GM21526 (cell line): ENCODE results near the gene TSKS.

ENCODE experiments used
- ATAC-seq: cut with Tn5 transposase; IDR thresholded peaks from one replicate; pipeline ENCODE4 v1.9.1; 2021; ENCODE audit warnings: moderate library complexity; ENCODE audit not compliant: unreplicated experiment, low FRiP score

Gene TSKS

DNA sequence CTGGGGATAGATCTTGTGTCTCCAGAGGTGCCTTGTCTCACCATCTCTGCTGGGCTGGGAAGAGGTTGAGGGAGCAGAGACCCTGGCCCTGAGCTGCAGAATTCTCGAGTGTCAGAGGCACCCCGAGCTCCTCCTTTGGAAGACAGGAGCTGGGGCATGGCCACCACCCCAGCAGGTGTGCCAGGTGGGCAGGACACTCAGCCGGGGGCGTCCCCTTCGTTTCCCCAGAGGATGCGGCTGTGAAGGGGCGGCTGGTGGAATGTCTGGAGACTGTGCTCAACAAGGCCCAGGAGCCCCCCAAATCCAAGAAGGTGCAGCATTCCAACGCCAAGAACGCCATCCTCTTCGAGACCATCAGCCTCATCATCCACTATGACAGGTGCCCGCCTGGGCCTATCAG is 35.5 kb upstream of the TSKS start:
- ATAC-seq: no peak

DNA sequence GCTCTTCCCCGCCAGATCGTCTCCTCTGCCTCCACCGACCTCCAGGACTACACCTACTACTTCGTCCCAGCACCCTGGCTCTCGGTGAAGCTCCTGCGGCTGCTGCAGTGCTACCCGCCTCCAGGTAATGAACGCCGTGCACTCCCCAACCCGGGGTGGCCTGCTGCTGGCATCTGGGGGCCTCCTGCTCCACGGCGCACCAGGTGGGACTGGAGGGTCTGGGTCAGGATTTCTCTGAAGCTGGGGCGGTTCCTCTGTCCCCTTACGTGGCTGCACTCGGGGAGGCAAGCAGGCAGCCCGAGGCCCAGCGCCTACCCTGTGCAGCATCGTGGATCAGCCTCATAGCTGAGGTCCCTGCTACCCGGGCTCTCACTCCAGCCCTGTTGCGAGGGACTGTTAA is 32.5 kb upstream of the TSKS start:
- ATAC-seq: no peak

DNA sequence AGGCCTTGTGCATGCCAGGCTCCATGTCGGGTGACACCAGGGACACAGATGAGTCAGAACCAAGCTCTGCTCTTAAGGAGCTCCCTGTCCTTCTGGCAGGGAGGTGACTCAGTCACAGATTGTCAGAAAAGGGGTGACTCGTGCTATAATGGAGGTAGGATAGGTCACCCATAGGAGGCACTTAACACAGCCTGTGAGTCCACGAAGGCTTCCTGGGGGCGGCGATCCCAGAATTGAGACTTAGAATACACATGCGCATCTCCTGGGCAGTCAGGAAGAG is 30.4 kb upstream of the TSKS start:
- no peak for ATAC-seq

DNA sequence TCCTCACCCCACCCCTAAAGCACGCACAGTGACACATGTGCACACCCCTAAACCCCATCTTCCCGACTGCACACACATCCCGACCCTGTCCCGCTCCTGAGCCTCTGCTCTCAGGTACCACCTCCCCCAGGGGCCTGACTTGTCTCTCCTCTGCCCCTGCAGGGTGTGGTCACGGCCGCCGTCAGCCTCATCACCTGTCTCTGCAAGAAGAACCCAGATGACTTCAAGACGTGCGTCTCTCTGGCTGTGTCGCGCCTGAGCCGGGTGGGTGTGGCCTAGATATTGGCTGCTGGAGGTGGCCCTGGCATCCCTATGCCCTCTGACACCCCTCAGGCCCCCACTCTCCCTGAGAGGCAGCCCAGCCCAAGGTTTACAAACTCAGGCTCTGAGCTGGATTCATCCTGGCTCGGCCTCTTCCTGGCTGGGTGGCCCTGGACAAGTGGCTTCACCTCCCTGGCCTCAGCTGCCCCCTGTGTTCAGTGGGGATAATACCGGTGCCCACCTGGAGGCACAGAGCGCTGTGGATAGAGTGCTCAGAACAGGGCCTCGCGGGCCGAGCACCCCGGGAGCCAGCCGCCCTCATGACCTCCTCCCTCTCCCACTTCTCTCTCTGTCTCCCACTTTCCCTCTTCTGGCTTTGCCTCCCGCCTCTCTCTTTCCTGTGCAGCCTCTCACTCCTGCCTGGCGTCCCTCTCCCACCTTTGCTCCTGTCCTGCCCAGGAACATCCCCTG is 29.9 kb upstream of the TSKS start:
- no peak for ATAC-seq

DNA sequence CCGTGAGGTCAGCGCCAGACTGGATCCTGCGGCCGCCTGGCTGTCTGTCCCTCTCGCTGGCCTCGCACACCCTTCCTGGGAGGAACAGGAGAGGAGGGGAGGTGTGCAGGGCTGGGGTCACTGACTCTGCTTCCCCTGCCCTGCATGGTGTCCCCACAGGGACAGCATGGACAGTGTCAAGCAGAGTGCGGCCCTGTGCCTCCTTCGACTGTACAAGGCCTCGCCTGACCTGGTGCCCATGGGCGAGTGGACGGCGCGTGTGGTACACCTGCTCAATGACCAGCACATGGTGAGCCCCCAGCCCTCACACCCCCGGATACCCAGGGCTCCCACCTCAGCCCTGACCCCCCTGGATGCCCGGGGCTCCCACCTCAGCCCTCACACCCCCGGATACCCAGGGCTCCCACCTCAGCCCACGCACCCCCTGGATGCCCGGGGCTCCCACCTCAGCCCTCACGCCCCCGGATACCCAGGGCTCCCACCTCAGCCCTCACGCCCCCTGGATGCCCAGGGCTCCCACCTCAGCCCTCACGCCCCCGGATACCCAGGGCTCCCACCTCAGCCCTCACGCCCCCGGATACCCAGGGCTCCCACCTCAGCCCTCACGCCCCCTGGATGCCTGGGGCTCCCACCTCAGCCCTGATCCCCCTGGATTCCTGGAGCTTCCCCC is 28.8 kb upstream of the TSKS start:
- no peak for ATAC-seq

DNA sequence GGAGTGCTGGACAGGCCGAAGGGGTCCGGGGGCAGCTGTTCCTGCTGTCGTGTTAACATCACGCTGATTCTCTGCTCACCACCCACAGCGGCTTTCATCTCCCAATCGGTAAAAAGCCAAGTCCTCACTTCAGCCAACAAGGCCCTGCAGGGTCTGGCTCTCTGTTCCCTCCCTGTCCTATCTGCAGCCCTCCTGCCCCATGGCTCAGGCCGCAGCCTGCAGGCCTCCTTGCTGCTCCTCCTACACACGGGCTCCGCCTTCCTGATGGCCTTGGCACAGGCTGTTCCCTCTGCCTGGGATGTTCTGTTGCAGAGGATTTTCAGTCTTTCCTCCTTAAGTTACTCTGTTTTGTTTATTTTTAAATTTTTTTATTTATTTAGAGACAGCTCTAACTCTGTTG is 27.8 kb upstream of the TSKS start:
- ATAC-seq: no peak

DNA sequence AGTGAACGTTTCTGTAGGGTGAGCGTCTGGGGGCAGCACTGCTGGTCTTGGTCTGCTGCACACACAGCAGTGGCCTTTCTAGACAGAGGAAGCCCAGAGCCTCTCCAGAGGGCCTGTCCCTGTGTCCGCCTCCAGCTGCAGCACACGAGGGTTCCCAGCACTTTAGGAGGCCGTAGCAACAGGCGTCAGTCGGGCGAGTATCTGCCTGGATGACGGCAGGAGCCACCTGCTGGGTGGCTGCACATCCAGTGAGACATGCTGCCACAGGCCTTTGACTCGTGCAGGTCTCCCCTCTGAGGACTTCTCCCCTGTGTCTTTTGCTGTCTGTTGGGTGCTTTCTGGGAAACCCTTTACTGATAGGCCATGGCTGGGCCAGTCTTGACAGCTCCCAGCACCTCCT is 25.8 kb upstream of the TSKS start:
- no peak for ATAC-seq

DNA sequence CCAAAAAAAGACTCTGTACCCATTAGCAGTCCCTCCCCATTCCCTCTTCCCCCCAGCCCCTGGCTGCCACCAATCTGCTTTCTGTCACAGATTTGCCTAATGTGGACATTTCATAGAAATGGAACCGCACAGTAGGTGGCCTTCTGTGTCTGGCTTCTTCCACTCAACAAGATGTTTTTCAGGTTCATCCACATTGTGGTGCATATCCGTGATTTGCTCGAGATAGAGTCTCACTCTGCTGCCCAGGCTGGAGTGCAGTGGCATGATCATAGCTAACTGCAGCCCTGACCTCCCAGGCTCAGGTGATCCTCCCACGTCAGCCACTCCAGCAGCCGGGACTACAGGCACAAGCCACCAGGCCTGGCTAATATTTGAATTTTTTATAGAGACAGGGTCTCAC is 24.6 kb upstream of the TSKS start:
- ATAC-seq: no peak

DNA sequence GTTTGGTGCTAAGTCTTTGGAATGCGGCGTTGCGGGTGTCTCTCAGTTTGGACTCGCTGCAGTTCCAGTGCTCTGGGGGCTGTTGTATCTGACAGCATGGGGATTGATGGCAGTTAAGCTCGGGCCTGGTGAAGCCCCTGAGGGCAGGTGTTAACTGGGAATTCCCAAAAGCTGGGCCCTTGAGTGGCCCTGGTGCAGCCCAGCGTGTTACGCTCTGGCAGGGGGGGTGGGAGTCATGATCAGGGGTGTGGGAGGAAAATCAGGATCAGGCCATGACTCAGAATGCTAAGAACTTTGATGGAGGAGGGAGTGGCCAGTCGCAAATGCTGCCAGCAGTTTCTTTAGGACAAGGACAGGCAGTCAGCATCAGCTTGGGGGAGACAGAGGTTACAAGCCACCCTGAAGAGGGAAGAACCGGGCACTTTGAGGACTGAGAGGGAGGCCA is 23.3 kb upstream of the TSKS start:
- no peak for ATAC-seq

DNA sequence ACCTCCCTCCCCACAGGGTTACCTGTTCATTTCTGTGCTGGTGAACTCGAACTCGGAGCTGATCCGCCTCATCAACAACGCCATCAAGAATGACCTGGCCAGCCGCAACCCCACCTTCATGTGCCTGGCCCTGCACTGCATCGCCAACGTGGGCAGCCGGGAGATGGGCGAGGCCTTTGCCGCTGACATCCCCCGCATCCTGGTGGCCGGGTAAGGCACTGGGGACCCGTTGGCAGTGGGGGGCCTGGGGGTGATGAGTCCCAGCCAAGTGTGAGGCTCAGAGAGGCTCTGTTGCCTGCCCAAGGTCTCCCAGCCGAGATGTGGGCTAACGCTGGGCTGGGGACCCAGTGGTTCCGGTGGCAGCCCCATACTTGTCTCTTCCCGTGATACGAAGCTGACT is 19.4 kb upstream of the TSKS start:
- ATAC-seq: no peak

DNA sequence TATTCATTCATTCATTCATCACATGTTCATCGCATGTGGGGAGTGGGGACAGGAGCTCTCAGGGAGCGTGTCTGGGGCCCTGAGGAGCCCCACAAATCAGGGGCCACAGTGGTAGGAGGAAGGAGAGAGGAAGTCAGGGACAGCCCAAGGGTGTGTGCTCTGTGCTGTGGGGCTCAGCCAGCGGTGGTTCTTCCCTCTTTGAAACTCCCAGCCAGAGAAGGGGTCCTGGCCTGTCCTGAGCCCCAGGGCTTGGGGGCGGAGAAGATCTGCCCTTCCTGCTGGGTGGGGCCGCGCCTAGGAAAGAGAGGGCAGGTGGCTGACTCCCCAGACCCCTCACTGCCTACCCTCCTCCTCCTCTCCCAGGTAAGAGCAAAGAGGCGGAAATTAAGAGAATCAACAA is 18.3 kb upstream of the TSKS start:
- no peak for ATAC-seq

DNA sequence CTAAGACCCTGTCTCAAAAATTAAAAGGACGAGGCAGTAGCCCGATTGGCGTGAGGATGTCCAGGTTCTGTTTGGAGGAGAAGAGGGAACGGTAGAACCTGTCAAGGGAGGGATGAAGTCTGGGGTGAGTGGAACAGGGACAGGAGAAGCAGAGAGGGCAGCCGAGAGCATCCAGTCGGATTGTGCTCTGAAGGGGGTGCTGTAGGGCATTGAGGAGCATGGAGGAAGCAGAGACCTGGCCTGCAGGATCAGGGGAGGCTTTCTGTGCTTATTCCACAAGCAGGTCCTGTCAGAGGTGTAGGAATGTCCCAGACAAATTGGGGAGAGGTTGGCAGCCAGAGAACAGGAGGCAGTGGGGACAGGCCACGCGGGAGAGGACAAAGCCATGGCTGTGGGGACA is 17.8 kb upstream of the TSKS start:
- no peak for ATAC-seq

DNA sequence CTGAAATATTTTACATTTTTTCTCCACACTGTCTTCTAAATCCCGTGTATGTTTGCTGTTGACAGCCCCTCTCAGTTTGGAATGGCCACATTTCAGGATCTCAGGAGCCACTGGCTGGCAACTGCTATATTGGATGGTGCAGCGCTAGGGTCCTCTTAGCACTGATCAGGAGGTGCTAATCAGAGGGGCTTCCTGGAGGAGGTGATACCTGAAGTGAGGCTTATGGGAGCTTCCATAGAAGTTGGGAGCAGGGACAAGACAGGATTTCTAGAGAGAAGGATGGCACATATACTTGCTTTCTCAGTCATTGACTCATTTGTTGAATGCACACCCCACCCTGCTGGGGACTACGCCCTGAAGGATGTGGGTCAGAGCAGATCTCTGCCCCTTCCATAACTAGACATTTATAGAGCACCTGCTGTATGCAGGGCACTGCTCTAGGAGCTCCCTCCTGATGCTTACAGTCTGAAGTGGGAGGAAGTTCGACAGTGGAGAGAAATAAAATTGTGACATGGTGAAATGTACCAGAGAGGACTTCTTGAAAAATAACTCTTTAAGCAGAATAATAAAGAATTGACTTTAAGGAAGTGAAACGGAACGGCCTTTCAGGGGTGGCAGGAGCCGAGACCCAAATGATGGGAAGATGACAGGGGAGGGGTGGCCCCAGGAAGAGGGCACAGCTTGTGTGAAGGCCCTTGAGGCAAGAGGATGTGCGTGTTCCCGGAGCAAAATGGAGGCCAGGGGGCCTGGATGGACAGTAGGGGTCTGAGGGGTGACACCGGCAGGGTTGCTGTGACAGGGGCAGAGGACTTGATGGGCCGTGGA is 16.8 kb upstream of the TSKS start:
- no peak for ATAC-seq

DNA sequence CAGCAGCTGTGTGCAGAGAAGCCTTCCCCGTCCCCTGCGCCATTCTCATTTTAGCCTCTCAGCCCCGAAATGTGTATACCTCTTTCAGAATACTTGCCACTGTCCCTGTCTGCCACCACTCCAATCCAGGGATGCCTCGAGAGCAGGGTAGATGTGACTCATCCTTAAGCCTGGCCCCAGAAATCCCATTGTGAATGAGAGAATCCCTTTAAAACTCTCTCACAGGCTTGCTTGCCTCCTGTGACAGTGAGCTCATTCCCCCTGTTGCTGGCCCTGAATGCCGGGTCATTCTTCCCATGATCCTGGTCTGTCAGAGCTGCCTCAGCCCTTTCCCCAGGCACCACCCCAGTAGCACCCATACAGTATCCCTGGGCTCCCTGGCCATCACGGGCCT is 13.3 kb upstream of the TSKS start:
- ATAC-seq: no peak

DNA sequence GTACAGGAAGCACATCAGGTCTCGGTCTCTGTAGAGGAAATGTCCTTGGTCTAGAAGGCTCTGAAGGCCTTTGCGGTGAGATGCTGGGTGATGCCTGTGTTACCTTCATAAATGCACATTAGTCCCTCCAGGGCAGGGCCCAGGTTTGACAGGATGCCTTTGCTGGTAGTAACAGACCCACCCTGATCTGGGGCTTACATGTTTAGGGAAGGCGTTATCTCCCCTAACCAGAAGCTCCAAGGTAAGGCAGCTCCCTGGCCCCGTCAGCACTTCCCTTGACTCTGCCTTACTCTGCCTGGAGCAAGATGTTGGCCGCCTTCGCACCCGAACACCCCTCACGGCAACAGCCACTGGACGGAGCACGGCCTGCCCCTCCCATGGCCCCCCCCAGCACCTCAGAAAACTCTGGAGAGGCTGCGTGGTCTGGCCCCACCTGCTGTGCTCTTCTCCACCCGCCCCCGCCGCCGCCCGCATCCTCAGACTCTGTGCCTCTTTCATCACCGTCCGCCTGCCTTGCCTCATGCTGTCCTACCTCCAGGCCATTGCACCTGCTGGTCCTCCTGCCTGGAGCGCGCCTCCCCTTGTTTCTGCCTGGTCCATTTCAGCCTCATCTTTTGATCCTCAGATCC is 12.8 kb upstream of the TSKS start:
- ATAC-seq: no peak

DNA sequence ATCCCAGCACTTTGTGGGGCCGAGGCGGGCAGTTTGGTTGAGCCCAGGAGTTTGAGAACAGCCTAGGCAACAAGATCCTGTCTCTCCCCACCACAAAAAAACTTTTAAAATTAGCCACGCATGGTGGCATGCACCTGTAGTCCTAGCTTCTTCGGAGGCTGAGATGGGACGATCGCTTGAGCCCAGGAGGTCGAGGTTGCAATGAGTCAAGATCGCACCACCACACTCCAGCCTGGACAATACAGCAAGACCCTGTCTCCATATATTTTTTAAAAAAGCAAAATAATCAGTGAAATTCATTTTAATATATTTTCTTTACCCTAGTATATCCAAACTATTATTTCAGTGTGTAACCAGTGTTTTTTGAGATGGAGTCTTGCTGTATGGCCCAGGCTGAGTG is 11.9 kb upstream of the TSKS start:
- no peak for ATAC-seq

DNA sequence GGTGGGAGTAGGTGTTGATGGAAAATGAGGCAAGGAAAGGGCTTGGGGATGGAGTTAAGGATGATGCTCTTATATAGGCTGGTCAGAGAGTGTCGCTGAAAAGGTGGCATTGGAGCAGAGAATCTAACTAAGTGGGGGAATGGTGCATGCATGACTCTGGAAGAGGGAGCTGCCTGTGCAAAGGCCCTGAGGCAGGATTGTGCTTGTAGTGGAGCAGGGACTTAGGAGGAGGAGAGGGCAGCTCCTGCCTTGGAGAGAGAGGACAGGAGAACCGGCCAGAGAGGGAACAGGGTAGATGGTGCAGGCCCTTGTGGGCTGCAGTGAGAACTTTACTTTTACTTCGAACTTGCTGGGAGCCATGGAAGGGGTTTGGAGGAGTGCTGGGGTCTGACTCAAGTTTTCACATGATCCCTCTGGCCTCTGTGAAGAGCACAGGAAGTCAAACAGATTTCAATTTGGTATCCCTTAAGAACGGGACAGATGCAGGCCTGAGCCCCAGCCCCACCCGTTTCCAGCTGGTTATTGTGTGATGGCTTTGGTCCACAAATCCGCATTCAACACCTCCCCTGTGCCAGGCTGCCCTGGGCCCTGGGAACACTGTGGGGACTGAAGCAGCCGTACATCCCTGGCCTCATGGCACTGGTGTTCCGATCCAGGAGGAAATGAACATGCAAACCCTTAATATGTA is 10.7 kb upstream of the TSKS start:
- no peak for ATAC-seq

DNA sequence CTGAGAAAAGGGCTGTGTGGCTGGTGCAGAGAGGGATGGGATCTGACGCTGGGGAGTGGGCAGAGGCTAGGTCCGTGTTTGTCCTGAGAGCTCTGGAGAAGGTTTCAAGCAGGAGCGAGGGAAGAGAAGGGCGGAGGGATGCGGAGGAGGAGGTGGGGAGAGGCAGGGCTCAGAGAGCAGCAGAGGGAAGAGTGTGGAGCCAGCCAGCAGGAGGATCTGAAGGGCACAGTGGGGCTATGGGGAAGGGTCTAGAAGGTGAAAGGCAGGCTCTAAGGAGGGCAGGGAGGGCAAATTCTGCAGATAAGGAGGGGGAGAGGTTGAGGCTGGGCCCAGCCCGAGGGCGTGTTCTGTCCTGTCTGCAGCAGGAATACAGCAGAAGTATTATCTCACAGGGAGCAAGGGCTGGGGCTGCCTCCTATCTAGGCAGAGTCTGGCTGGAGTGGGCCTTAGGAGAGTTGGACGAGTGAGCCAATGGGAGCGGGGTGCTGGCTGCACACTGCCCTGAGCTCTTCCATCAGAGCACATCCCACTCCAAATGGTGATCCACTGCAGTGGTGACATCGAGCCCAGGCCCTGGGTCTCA is 9.8 kb upstream of the TSKS start:
- no peak for ATAC-seq

DNA sequence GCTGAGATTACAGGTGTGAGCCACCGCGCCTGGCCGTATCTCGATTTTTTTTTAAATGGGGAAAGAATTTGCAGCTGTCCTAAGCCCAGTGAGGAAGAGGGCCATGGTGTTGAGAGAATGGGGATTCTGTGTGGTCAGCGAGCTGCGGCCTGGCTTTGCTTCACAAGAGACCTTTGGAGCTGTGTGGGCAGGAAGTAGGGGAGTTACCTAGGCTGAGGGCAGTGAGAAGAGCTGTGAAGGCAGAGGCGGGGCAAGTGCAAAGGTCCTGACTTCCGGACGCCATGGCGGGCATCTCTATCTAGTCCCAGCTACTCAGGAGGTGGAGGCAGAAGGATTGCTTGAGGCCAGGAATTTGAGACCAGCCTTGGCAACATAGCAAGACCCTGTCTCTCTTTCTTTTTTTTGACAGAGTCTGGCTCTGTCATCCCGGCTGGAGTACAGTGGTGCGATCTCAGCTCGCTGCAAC is 8.6 kb upstream of the TSKS start:
- no peak for ATAC-seq

DNA sequence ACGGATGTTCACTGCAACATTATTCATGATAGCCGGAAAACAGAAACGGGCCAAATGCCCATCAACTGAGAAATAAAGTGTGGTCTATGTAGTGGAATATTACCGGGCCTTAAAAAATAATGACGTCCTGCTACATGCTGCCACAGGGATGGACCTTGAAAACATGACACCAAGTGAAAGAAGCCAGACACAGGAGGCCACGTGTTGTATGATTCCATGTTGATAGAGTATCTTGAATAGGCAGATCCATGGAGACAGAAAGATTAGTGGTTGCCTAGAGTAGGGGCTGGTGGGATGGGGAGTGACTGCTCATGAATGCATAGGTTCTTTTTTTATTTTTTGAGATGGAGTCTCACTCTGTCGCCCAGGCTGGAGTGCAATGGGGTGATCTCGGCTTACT is 7.4 kb upstream of the TSKS start:
- no peak for ATAC-seq
